ENCODE results near the gene NCOA3.

DNA sequence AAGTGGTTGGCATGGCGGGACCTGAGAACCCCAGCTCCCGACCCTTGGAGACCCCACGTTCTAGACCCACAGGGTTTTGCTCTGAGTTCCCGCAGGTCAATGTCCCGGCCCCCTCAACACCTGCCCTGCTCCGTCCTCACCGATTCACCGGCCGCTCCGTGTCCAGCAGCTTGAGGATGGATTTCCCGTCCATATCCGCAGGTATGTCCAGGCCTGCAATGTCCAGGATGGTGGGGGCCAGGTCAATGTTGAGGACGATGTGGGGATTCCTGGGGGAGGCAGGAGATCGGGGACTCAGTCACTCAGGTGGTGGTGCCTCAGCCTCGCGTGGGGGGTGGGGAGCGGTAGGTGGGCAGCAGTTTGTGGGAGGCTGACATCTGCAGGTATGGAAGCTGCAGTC, 176.8 kb downstream of the NCOA3 start:
- TF ChIP-seq FOXM1 (IDR thresholded peaks at IDR 0.05; ENCODE audit: borderline replicate concordance): no peak
- TF ChIP-seq FOXA1 (IDR thresholded peaks at IDR 0.05): no peak
- TF ChIP-seq SP1 (IDR thresholded peaks at IDR 0.05): no peak
- no peak for TF ChIP-seq FOXK2 (IDR thresholded peaks at IDR 0.05)
- no peak for TF ChIP-seq ARNT (IDR thresholded peaks at IDR 0.05)
- TF ChIP-seq CTBP1 (IDR thresholded peaks at IDR 0.05; ENCODE audit: borderline replicate concordance): no peak
- no peak for TF ChIP-seq ELF4 (IDR thresholded peaks at IDR 0.05)
- no peak for TF ChIP-seq BHLHE40 (IDR thresholded peaks at IDR 0.05; ENCODE audit: borderline replicate concordance)
- TF ChIP-seq LEF1 (IDR thresholded peaks at IDR 0.05; ENCODE audit: borderline replicate concordance): no peak
- no peak for TF ChIP-seq SUZ12 (IDR thresholded peaks at IDR 0.05)
- TF ChIP-seq TARDBP (IDR thresholded peaks at IDR 0.05): no peak
- TF ChIP-seq ZNF384 (IDR thresholded peaks at IDR 0.05): no peak
- TF ChIP-seq HDGF (IDR thresholded peaks at IDR 0.05; ENCODE audit: borderline replicate concordance): no peak
